Measurements from ENCODE around the gene KRT5. TPM values are rescaled to one million over a fixed set of nuclear protein-coding genes. Genes with fewer than 3 reads are reported as not detected.
"Not testable (repeated sequence)": the region's sequence is repeated elsewhere in the genome, so short reads cannot be mapped to it uniquely, and the experiment has no call there.

Gene KRT5
- total RNA-seq, 2 experiments from 2014 or later = not detected

GRCh38 chr12:52497975-52498374 lies 22.2 kb downstream of the KRT5 start:
- Mint-ChIP-seq H3K27ac (no peak overlapping the region), H3K9me3 (ENCODE audit: insufficient read depth) (no peaks in the 10 kb centered on the region), H3K4me1 (ENCODE audit: low read depth) (no peaks in the 10 kb centered on the region), H3K36me3 (ENCODE audit: low read depth) (no peaks in the 10 kb centered on the region), H3K27me3 (ENCODE audit: low read depth) (peaks cover 34% of the 10 kb centered on the region), H3K4me3 (no peak overlapping the region)
- DNase-seq = no peak
- ChIA-PET CTCF (no interaction called here), POLR2A (no interaction called here)
- no peak for ATAC-seq

GRCh38 chr12:52496590-52497071 lies 23.6 kb downstream of the KRT5 start:
- Mint-ChIP-seq H3K27ac (no peak overlapping the region), H3K9me3 (ENCODE audit: insufficient read depth) (no peaks in the 10 kb centered on the region), H3K27me3 (ENCODE audit: low read depth) (peaks cover 24% of the 10 kb centered on the region), H3K36me3 (ENCODE audit: low read depth) (no peaks in the 10 kb centered on the region), H3K4me3 (no peak overlapping the region), H3K4me1 (ENCODE audit: low read depth) (no peaks in the 10 kb centered on the region)
- POLR2A ChIA-PET = no interaction called here
- no peak for DNase-seq
- CTCF ChIA-PET = interaction anchor here (1.0 to 1.4 kb wide), 2 partner anchors 10 to 169 kb away, joined by 3 read pairs; no protein-coding TSS in a partner anchor
- ATAC-seq = no peak

- DNase-seq (no peak), ATAC-seq (no peak)
- no peaks in the 10 kb centered on the region for H3K4me1 Mint-ChIP-seq (ENCODE audit: low read depth)
- ChIA-PET POLR2A (no interaction called here), CTCF (interaction anchor here (1.0 to 1.4 kb wide), 2 partner anchors 11 to 169 kb away, joined by 3 read pairs; no protein-coding TSS in a partner anchor)
- no peaks in the 10 kb centered on the region for H3K36me3 Mint-ChIP-seq (ENCODE audit: low read depth)
- no peaks in the 10 kb centered on the region for H3K9me3 Mint-ChIP-seq (ENCODE audit: insufficient read depth)
- peaks cover 22% of the 10 kb centered on the region for H3K27me3 Mint-ChIP-seq (ENCODE audit: low read depth)
- no peak overlapping the region for H3K4me3 Mint-ChIP-seq
- no peak overlapping the region for H3K27ac Mint-ChIP-seq
Observed at GRCh38 chr12:52496054-52496453, 24.1 kb downstream of the KRT5 start.

- ChIA-PET POLR2A (no interaction called here), CTCF (interaction anchor here (1.0 kb wide), 1 partner anchor 123 kb away, joined by 5 read pairs; no protein-coding TSS in a partner anchor)
- Mint-ChIP-seq H3K4me3 (no peak overlapping the region), H3K27ac (no peak overlapping the region), H3K27me3 (ENCODE audit: low read depth) (peaks cover 18% of the 10 kb centered on the region), H3K36me3 (ENCODE audit: low read depth) (no peaks in the 10 kb centered on the region), H3K9me3 (ENCODE audit: insufficient read depth) (no peaks in the 10 kb centered on the region), H3K4me1 (ENCODE audit: low read depth) (no peaks in the 10 kb centered on the region)
- ATAC-seq (no peak), DNase-seq (no peak)
Observed at GRCh38 chr12:52495389-52495788, 24.8 kb downstream of the KRT5 start.

- H3K36me3 Mint-ChIP-seq (ENCODE audit: low read depth) = no peaks in the 10 kb centered on the region
- no peak overlapping the region for H3K4me3 Mint-ChIP-seq
- ChIA-PET CTCF (interaction anchor here (1.0 to 1.4 kb wide), 2 partner anchors 122 to 385 kb away, joined by 4 to 5 read pairs; no protein-coding TSS in a partner anchor), POLR2A (no interaction called here)
- H3K27me3 Mint-ChIP-seq (ENCODE audit: low read depth) = peaks cover 15% of the 10 kb centered on the region
- H3K9me3 Mint-ChIP-seq (ENCODE audit: insufficient read depth) = no peaks in the 10 kb centered on the region
- H3K27ac Mint-ChIP-seq = no peak overlapping the region
- H3K4me1 Mint-ChIP-seq (ENCODE audit: low read depth) = no peaks in the 10 kb centered on the region
- no peak for ATAC-seq
- DNase-seq = no peak
Observed at GRCh38 chr12:52494518-52494917, 25.7 kb downstream of the KRT5 start.

- H3K27me3 Mint-ChIP-seq (ENCODE audit: low read depth) = peaks cover 15% of the 10 kb centered on the region
- H3K27ac Mint-ChIP-seq = no peak overlapping the region
- ChIA-PET CTCF (interaction anchor here (1.4 kb wide), 1 partner anchor 386 kb away, joined by 4 read pairs; no protein-coding TSS in a partner anchor), POLR2A (no interaction called here)
- H3K4me1 Mint-ChIP-seq (ENCODE audit: low read depth) = no peaks in the 10 kb centered on the region
- no peak for ATAC-seq
- DNase-seq = no peak
- H3K9me3 Mint-ChIP-seq (ENCODE audit: insufficient read depth) = no peaks in the 10 kb centered on the region
- H3K4me3 Mint-ChIP-seq = no peak overlapping the region
- no peaks in the 10 kb centered on the region for H3K36me3 Mint-ChIP-seq (ENCODE audit: low read depth)
Observed at GRCh38 chr12:52494100-52494499, 26.1 kb downstream of the KRT5 start.

- DNase-seq (no peak), ATAC-seq (no peak)
- no peaks in the 10 kb centered on the region for H3K9me3 Mint-ChIP-seq (ENCODE audit: insufficient read depth)
- H3K36me3 Mint-ChIP-seq (ENCODE audit: low read depth) = no peaks in the 10 kb centered on the region
- ChIA-PET POLR2A (no interaction called here), CTCF (interaction anchor here (1.4 kb wide), 1 partner anchor 387 kb away, joined by 4 read pairs; no protein-coding TSS in a partner anchor)
- no peak within 1 kb of the TSS for H3K27ac Mint-ChIP-seq
- no peak within 1 kb of the TSS for H3K4me3 Mint-ChIP-seq
- no peaks in the 10 kb centered on the region for H3K4me1 Mint-ChIP-seq (ENCODE audit: low read depth)
- H3K27me3 Mint-ChIP-seq (ENCODE audit: low read depth) = peaks cover 16% of the 10 kb centered on the region
Observed at GRCh38 chr12:52493172-52493571, 27.0 kb downstream of the KRT5 start, which contains the start of gene KRT6A. TSS of gene KRT6A (minus strand) at chr12:52493257. CDS start at chr12:52493188, 69 bp downstream.

GRCh38 chr12:52492405-52492804 lies 27.8 kb downstream of the KRT5 start:
- DNase-seq; H3K36me3 Mint-ChIP-seq (ENCODE audit: low read depth); H3K4me1 Mint-ChIP-seq (ENCODE audit: low read depth); ATAC-seq; H3K27ac Mint-ChIP-seq; CTCF ChIA-PET; H3K4me3 Mint-ChIP-seq; POLR2A ChIA-PET; H3K9me3 Mint-ChIP-seq (ENCODE audit: insufficient read depth): not testable (repeated sequence)
- peaks cover 12% of the 10 kb centered on the region for H3K27me3 Mint-ChIP-seq (ENCODE audit: low read depth)

GRCh38 chr12:52491495-52491894 lies 28.7 kb downstream of the KRT5 start:
- H3K27ac Mint-ChIP-seq; H3K4me3 Mint-ChIP-seq; H3K36me3 Mint-ChIP-seq (ENCODE audit: low read depth); DNase-seq; CTCF ChIA-PET; POLR2A ChIA-PET; H3K9me3 Mint-ChIP-seq (ENCODE audit: insufficient read depth); ATAC-seq; H3K4me1 Mint-ChIP-seq (ENCODE audit: low read depth): not testable (repeated sequence)
- H3K27me3 Mint-ChIP-seq (ENCODE audit: low read depth) = peaks cover 17% of the 10 kb centered on the region

GRCh38 chr12:52488736-52489135 lies 31.5 kb downstream of the KRT5 start:
- DNase-seq (no peak), ATAC-seq (no peak)
- Mint-ChIP-seq H3K9me3 (ENCODE audit: insufficient read depth) (peaks cover 5% of the 10 kb centered on the region), H3K4me1 (ENCODE audit: low read depth) (no peaks in the 10 kb centered on the region), H3K27ac (no peak overlapping the region), H3K36me3 (ENCODE audit: low read depth) (no peaks in the 10 kb centered on the region), H3K4me3 (no peak overlapping the region), H3K27me3 (ENCODE audit: low read depth) (peaks cover 26% of the 10 kb centered on the region)
- ChIA-PET POLR2A (no interaction called here), CTCF (no interaction called here)

GRCh38 chr12:52487744-52488443 lies 32.3 kb downstream of the KRT5 start:
- POLR2A ChIA-PET; H3K4me3 Mint-ChIP-seq; H3K9me3 Mint-ChIP-seq (ENCODE audit: insufficient read depth); H3K27ac Mint-ChIP-seq; ATAC-seq; DNase-seq; CTCF ChIA-PET; H3K4me1 Mint-ChIP-seq (ENCODE audit: low read depth); H3K36me3 Mint-ChIP-seq (ENCODE audit: low read depth): not testable (repeated sequence)
- peaks cover 34% of the 10 kb centered on the region for H3K27me3 Mint-ChIP-seq (ENCODE audit: low read depth)

GRCh38 chr12:52487211-52487610 lies 33.0 kb downstream of the KRT5 start:
- DNase-seq = no peak
- H3K4me1 Mint-ChIP-seq (ENCODE audit: low read depth) = no peaks in the 10 kb centered on the region
- no peak overlapping the region for H3K27ac Mint-ChIP-seq
- peaks cover 37% of the 10 kb centered on the region for H3K27me3 Mint-ChIP-seq (ENCODE audit: low read depth)
- no peak for ATAC-seq
- CTCF ChIA-PET = no interaction called here
- H3K9me3 Mint-ChIP-seq (ENCODE audit: insufficient read depth) = peaks cover 5% of the 10 kb centered on the region
- POLR2A ChIA-PET = no interaction called here
- H3K4me3 Mint-ChIP-seq = no peak overlapping the region
- H3K36me3 Mint-ChIP-seq (ENCODE audit: low read depth) = no peaks in the 10 kb centered on the region

All from activated CD8-positive, alpha-beta T cell treated with anti-CD3 and anti-CD28 coated beads, Interleukin-2, amount 10 ng/mL, durations not matched to agents 7 days and 5 days (primary cell).